HPDE6-E6E7 (cell line): ENCODE measurements around the gene SRSF10.
"Not testable (repeated sequence)": the region's sequence is repeated elsewhere in the genome, so short reads cannot be mapped to it uniquely, and the experiment has no call there.

Experiments used
- DNase-seq: peaks from one replicate; pipeline ENCODE4 v3.0.0; 2011; ENCODE audit warnings: missing footprints; ENCODE audit errors: extremely low spot score

Gene SRSF10

DNA sequence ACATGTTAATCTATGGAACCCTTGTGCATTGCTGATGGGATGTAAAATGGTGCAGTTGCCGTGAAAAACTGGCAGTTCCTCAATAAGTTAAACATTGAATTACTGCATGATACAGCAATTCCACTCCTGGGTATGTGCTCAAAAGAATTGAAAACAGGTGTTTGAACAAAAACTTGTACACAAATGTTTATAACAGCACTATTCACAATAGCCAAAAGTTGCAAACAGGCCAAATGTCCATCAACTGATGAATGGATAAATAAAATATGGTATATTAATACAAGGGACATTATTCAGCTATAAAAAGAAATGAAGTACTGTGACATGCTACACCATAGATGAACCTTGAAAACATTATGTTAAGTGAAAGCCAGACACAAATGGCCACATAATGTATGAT, 17.7 kb upstream of the SRSF10 start:
- DNase-seq, result no peak

DNA sequence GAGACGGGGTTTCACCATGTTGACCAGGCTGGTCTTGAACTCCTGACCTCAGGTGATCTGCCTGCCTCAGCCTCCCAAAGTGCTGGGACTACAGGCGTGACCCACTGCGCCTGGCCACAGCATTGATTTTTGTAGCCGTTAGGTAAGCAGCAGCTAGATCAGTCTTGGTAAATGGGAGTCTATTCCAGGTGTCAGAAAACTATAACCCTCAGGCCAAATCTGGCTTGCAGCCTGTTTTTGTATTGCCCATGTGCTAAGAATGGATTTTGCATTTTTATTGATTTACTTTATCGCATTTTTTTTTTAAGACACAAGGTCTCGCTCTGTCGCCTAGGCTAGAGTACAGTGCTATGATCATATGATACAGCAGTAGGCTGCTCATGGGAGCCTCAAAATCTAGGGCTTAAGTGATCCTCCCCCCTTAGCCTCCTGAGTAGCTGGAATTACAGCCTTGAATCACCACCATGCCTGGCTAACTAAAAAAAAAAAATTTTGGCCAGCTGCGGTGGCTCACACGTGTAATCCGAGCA, 16.6 kb upstream of the SRSF10 start:
- DNase-seq, result no peak

DNA sequence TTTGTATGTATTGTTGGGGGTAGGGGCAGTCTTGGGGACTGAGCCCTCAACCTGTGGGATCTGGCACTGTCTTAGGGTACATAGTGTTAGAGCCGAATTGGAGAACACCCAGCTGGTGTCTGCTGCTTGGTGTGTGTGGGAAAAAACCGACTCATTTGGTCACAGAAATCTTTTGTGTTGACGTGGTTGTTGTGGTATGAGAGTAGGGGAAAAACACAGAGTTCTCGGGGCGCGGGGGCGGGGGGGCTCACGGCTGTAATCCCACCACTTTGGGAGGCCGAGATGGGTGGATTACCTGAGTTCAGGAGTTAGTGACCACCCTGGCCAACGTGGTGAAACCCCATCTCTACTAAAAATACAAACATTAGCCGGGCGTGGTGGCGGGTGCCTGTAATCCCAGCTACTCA, 15.3 kb upstream of the SRSF10 start:
- DNase-seq, result no peak

DNA sequence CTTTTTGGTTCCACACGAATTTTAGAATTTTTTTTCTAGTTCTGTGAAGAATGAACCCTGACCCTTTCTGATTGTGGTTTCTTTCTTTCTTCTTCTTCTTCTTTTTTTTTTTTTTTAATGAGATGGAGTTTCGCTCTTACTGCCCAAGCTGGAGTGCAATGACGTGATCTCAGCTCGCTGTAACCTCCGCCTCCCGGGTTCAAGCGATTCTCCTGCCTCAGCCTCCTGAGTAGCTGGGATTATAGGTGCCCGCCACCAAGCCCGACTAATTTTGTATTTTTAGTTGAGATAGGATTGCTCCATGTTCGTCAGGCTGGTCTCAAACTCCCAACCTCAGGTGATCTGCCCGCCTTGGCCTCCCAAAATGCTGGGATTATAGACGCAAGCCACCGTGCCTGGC, 11.9 kb upstream of the SRSF10 start:
- not testable (repeated sequence) for DNase-seq

DNA sequence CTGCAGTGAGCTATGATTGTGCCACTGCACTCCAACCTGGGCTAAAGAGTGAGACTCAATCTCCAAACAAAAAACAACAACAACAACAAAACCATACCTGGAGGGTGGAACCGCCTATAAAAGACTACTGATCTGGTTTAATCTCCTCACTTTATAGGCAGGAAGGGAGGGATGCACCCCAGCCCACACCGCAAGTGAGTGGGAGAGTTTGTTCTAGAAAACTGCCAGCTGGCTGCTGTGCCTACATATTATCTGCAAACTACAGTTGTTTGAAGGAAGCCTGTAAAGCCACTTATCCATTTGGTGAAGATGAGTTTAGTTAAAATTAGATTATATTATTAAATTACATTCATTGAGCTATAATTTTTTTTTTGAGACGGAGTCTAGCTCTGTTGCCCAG, 9.1 kb upstream of the SRSF10 start:
- no peak for DNase-seq

DNA sequence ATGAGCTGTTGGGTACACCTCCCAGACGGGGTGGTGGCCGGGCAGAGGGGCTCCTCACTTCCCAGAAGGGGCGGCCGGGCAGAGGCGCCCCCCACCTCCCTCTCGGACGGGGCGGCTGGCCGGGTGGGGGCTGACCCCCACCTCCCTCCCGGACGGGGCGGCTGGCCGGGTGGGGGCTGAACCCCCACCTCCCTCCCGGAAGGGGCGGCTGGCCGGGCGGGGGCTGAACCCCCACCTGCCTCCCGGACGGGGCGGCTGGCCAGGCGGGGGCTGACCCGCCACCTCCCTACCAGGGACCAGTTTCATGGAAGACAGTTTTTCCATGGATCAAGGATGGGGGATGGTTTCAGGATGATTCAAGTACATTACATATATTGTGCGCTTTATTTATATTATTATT, 6.9 kb upstream of the SRSF10 start:
- not testable (repeated sequence) for DNase-seq

DNA sequence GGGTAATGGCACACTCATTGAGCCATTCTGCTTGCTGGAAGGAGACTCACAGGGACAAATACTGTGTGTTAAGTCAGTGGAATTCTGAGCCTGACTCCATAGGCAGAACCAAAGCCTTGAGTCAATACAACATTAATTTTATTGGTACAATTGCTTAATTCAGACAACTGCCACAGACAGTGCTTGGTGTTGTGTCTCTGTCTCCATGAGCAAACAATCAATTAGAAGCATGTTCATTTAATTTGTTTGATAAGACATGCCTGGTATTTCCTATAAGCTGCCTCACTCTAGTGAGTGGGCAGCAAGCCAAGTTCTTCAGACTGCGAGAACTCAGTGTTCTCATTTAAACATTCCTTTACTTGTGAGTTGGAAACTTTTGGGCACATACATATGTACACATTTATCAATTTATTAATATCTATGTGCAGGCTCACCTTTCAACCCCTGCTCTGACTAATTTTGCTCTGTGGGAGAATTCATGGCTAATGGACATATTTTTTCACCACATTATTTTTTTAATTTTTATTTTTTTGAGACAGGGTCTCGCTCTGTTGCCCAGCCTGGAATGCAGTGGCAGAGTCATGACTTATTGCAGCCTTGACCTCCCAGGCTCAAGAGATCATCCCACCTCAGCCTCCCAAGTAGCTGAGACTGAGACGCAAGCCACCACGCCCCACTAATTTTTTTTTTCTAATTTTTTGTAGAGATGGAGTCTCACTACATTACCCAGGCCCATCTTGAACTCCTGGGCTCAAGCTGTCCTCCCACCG, 4.5 kb upstream of the SRSF10 start:
- no peak for DNase-seq

DNA sequence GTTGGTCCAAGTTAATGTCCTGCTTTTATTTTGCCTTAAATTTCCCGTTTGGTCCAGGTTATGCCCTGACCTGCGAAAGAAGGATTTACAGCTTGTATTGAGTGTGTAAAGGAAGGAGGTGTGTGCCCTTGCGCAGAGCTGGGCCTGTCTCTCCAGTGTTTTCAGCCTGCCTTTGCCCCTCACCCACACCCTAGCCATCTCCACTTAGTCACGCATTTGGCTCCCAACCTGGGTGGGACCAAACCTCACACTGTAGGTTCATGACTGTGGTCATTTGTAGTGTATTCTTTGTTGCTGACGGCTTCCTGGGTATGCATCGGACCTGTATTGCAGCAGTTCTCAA, 572 bp upstream of the SRSF10 start:
- peak; percentile 70 for DNase-seq

DNA sequence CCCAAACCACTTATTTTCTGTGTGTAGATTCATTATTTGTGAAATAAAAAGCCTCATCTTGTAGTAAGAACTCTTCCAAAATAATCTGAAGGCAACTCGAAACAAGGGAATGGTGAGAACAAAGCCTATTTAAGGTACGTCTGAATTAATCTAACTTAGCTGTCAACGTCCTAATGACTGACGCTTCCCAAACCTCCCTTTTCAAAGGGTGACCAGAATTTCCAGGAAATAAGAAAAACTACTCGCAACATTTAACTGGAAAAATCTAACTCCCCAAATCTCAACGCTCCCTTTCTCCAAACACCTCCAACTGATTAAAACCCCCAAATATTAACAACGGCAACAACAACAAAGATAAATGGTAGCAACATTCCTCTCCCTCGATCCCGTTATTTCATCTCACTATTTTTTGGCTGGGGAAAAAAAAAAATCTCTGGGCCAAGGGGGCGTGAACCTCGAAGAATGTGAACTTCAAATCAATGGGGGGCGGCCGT, 693 bp downstream of the SRSF10 start:
- DNase-seq, result no peak

DNA sequence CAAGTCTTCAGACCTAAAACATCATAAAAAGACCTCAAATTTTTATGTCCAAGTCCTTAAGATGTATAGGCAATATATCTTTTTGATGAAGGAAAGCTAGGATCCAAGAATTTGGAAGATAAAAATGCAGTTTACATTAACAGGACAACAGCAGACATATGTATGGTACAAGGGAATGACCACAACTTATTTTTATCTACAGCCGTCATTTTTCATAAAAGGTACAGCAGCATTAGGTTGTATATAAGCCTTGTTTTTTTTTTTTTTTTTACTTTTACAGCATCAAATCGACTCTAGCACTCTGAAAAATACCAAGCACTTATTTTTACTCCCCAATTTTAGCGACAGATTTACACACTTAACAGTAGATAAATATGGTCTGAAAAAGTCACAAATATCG, 1.3 kb downstream of the SRSF10 start:
- no peak for DNase-seq

DNA sequence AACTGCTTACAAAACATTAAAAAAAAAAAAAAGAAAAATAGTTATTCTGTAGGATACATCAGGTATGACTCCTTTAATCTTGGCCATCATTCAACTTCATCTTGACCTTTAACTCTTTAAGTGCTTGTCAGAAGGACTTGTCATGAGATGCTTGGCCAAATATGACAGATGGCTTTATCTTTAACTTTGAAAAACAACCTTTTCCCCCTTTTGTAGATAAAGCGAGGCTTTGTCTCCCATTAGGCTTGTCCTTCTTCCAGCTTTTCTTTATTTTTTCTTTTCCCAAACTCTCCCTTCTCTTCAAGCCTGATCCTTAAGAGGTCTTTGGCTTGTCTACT, 2.3 kb downstream of the SRSF10 start:
- DNase-seq, result no peak

DNA sequence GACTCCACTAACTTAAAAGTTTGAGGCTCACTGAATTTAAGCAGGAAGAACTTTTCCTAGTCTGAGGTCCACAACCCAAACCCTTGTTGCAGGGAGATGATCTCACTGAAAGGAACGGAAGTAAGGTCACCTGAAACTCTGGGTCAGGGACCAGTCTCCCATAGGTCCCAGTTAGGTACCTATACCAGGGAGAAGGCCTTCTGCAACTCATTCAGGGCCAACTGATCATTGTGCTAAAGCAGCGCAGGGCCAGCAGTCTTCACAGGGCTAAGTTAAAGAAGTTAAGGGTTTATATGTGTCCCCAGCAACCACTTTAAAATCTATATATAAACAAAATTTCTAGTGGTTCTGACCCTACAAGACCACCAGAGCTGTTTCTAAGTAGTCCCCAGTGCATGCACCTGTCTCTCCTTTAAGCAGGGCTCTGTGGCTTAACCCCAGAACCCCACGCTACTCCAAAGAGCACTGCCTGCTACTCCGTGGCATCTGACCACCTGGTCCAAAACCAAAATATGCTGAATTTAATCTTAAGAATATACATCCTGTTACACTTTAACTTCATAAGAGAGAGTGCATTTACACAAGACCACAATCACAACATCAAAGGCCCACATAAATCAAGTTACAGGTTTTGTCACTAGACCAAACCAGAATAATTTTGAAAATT, 2.8 kb downstream of the SRSF10 start:
- DNase-seq, result no peak

DNA sequence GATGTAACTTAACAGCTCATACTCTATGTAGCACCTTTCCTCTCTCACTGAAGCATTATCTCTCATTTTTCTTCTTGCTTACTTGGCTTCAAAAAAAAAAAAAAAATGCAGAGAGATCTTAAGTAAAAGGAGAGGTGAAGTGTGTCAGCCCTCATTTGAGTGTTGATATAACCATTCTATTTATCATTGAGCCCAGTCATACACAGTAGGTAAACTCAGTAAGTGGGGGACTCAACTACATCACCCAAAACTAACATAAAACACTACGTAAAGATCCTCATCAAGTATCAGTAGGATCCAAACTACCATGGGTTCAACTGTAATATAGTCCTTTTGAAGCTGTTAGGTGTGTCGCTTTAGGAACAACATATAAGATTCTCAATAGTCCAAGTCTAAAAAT, 12.3 kb downstream of the SRSF10 start:
- DNase-seq, result no peak

DNA sequence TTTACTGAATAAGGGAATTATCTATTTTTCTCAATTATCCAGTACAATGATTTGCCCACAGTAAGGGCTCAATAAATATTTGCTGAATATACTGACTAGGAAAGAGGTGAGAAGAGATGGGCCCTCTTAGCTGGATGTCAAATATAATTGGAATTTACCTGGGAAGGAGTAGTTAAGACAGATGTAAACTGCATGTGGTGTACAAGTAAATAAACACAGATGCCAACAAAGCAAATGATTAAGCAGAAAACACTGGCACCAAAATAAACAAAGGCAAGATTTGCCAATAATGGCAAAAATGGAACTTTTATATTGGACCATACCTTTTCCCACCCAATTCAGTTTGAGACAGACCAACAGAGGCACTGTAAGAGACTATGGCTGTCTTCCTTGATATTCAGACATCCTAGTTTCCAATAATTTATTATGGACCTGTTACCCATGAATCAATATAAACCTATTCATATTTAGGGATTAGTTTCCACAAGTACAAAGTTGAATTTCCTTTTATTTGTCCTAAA, 13.1 kb downstream of the SRSF10 start:
- no peak for DNase-seq

DNA sequence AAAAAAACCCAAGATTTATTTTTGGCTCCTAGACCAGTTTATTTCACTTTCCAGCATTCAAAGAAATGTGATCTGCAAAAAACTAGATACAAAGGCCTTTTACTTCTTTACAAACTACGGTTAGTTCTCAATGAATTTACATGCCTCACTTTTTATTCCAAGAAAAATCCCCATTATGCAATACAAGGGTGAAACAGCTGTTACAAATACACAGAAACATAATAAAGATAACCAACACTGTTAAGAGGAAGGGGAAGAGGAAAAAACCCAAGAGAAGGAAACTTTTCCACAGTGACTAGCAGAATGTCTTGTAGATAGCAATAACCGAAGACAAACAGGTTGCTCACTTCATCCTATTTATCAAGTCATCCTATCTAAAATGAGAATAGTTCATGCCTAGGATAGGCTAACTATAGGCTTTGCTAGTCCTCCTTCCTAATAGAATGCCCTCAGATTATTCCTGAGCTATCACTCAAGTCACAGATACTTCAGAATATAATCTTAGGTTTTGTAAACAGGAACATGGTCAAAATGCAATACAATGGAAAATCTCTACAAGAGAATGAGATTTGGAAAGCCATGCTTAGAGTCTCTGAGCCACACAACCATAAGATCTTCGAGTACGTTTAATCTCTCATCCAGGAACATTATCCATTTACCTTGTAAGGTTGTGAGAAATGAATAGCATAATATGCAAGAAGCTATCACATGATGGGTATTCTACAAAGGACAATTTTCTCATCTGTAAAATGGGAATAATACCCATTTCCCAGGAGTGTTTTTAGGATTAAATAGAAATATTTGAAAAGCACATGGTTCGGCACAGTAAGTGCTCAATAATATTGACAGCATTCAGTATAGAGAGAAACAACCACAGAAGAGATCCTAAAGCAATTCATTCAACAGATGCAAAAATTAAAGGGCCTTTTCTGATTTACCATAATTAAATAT, 15.1 kb downstream of the SRSF10 start:
- no peak for DNase-seq

DNA sequence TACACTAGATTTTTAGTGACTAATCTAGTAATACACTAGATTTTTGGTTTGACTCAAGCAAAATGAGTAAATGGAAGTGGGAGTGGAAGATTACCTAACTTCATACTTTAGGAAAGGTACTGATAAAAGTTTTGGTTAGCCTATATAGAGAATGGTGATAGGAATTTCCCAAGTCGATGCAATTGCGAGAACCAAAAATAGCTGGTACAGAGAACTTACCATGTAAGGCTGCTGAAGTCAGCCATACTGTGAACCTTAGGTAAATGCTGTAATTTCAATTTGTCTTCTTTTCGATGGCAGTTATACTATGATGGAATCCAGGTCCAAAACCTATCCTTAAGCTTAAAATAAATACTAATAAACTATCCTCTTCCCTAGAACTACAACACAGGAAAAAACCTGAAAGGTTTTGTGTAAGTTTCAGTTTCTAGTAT, 15.9 kb downstream of the SRSF10 start:
- no peak for DNase-seq

DNA sequence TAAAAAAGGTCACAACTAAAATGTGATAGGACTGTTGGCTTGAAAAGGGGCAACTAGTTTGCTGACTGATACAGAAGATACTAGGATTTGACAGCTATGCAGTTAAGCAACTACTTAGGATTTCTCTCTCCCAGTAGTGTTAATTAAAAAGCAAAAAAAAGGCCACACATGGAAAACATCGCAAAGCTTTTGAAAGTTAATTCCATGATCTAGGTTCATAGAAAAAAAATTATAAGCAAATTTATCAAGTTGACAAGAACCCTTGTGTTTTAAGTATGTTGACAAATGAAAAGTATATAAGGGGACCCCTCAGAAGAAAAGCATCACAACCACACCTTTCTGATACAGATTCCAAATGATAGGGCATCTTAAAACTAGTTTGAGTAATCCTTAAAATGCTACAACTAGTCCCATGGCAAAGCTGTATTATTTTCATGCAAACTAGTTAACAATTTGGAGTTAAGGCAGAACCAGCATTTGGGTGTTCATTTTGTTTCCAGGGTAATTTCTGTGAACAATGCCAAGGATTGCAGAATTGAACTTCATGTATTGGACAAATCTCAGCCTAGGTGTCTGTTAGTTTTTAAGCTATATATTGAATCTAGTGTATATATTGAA, 16.4 kb downstream of the SRSF10 start:
- DNase-seq, result no peak

DNA sequence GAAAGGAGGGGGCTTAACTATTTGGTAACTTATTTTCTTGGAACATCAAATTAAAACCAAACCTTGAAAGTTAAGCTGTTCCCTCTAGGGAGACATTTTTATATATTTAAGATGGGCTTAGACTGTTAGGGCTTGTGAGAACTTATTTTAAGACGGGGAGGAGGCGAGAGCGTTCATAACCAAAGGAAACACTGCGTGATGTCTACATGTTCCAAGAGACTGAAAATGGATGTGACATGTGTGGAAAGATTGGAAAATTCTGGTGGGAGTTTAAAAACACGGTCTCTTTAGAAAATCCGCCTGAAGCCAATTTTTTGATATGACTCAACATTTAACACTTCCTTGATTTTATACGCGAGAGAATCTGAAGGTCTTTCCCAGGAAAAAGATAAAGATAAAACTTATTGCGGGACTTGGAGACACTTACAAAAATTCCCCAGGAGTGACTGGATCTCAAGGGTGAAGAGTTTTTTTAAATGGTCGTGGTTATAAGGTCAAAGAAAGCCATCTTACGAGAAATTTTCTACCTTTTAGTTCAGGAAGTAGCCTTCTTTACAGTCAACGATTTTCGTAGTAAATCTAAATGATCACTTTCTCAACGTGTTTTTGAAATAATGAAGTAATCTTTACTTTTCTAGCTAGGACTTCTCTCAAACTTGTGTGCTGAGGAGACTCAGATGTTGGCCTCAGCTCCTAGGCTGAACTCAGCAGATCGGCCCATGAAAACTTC, 19.7 kb downstream of the SRSF10 start:
- no peak for DNase-seq

DNA sequence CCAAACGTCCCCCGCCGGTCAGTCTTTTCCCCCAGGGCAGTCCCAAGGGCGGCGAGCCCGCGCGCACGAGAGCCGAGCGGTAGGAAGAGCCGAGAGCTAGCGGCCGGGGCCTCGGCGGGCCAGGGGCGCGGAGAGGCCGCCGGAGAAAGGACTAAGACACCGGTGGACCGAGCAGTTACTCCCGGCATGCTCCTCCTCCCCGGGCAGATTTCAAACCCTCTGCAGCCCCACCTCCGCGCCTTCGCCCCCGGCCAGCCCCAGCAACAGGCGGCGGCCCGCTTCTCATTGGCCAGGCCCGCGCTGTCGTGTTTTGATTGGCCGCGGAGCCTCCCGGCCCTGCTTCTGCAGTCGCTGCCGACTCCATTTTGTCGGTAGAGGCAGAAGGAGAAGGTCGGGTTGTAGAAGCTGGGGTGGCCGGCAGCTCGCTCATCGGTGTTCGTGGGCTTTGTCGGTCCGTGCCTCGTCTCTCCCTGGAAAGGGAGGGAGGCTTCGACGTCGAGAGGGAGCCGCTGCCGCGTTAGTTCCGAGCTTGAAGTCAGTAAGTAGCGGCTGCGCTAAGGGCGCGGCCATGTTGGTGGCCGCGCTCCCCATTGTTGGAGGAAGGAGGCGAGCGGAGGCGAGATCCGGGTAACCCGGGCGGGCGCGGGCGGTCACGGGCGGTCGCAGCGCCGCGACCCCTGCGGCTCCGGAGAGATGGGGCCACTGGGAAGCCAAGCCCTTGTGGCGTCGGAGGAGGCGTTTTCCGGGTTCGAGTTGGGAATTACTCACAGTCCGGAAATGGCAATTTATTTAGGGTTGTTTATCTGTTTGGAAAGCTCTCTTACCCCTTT, 20.5 kb downstream of the SRSF10 start, which contains the start of gene PNRC2:
PNRC2 (plus strand) TSS at position 368 of the 830 bp plus-strand sequence. CDS start 1,630 bp downstream, outside the sequence.
- DNase-seq, result peak; percentile 97
